Measurements from ENCODE around the gene HUNK. TPM values are rescaled to one million over a fixed set of nuclear protein-coding genes. Genes with fewer than 3 reads are reported as not detected.

HUNK gene
- total RNA-seq, 1 donor from 2014 or later = 12.2 TPM

DNA sequence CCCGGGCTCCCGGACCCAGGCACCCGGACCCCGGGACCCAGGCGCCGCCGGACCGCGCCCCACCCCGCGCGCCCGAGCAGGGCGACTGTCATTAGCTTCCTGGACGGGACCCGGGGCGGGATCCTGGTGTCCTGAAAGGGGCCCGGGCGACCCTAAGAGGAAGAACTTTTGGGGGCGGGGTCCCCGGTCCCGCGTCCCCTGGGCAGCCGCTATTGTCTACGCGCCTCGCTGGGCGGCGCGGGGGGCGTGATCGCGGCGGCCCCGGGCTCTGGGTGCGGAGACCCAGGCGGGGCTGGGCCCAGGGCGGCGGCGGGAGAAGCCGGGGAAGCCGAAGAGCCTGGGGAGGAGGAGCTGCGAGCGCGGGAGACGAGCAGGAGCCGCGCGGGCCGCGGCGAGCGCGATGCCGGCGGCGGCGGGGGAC, 465 bp downstream of the HUNK start:
- peaks cover 18% of the 10 kb centered on the region for H3K27me3 Mint-ChIP-seq (ENCODE audit: unreplicated experiment)
- peak; percentile 71 for DNase-seq
- H3K9me3 Mint-ChIP-seq (ENCODE audit: unreplicated experiment) = peaks cover 8% of the 10 kb centered on the region
- no peak overlapping the region for H3K27ac Mint-ChIP-seq (ENCODE audit: unreplicated experiment)
- no peaks in the 10 kb centered on the region for H3K36me3 Mint-ChIP-seq (ENCODE audit: unreplicated experiment)
- TF ChIP-seq, protein P1, sequence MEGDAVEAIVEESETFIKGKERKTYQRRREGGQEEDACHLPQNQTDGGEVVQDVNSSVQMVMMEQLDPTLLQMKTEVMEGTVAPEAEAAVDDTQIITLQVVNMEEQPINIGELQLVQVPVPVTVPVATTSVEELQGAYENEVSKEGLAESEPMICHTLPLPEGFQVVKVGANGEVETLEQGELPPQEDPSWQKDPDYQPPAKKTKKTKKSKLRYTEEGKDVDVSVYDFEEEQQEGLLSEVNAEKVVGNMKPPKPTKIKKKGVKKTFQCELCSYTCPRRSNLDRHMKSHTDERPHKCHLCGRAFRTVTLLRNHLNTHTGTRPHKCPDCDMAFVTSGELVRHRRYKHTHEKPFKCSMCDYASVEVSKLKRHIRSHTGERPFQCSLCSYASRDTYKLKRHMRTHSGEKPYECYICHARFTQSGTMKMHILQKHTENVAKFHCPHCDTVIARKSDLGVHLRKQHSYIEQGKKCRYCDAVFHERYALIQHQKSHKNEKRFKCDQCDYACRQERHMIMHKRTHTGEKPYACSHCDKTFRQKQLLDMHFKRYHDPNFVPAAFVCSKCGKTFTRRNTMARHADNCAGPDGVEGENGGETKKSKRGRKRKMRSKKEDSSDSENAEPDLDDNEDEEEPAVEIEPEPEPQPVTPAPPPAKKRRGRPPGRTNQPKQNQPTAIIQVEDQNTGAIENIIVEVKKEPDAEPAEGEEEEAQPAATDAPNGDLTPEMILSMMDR (IDR thresholded peaks at IDR 0.05; ENCODE audit: partially characterized antibody, unreplicated experiment) = no peak
- H3K4me1 Mint-ChIP-seq (ENCODE audit: low read depth, unreplicated experiment) = peaks cover 5% of the 10 kb centered on the region
- H3K4me3 Mint-ChIP-seq (ENCODE audit: unreplicated experiment) = no peak overlapping the region

DNA sequence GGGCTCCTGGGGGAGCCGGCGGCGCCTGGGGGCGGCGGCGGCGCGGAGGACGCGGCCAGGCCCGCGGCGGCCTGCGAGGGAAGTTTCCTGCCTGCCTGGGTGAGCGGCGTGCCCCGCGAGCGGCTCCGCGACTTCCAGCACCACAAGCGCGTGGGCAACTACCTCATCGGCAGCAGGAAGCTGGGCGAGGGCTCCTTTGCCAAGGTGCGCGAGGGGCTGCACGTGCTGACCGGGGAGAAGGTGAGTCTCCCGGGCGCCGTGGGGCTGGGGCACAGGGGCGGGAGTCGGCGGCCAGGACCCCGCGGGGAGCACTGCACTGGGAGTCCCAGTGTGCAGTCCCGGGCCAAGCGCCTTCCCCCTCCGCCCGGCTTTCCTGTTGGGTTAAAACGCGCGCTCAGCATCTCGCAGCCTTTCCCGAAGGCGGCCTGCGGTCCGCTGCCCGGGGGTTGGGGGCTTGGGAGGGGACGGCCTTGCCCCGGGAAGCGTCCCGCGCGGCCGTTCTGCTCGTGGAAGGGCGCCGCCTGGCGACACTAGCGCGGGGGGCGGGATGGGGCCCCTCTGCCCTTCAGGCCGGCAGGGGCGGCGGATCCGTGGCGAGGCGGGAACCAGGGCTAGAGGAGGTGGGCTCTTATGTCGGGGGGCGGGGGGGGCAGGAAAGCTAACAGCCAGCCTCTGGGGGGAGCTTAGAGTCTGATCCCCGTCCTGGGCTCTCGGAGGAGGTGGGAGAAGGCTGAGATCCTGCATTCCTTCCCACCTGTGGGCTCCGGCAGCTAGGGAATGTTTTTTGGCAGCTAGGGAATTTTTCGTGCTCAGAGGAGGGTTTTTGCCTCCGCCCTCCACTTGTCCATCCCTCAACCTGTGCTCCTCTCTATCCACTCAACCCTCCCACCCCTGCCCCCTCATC, 1.1 kb downstream of the HUNK start:
- peak overlapping the region; percentile 85 for H3K4me3 Mint-ChIP-seq (ENCODE audit: unreplicated experiment)
- TF ChIP-seq, protein P1 (IDR thresholded peaks at IDR 0.05; ENCODE audit: partially characterized antibody, unreplicated experiment) = peak; percentile 87
- H3K27ac Mint-ChIP-seq (ENCODE audit: unreplicated experiment) = no peak overlapping the region
- peaks cover 8% of the 10 kb centered on the region for H3K9me3 Mint-ChIP-seq (ENCODE audit: unreplicated experiment)
- H3K36me3 Mint-ChIP-seq (ENCODE audit: unreplicated experiment) = no peaks in the 10 kb centered on the region
- H3K27me3 Mint-ChIP-seq (ENCODE audit: unreplicated experiment) = peaks cover 18% of the 10 kb centered on the region
- DNase-seq = peak; percentile 83
- H3K4me1 Mint-ChIP-seq (ENCODE audit: low read depth, unreplicated experiment) = peaks cover 5% of the 10 kb centered on the region

DNA sequence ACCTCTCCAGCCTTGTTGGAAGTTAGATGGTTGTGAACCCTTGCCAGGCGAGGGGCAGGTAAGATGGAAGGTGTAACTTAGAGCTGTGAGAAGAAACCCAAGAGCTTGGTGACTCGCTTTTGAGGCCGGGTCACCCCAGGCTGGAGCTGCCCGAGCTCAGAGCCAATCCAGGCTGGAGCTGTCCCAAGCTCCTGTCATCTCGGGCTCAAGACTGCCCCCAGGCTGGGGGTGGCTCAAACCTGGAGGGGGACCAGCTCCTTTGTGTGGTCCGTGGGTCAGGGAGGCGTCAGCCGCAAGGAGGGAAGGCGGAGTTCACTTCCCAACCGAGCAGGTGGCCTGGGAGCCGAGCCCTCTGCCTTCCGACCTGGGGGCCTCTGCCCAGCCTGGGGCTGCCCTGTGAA, 2.0 kb downstream of the HUNK start:
- H3K4me3 Mint-ChIP-seq (ENCODE audit: unreplicated experiment) = peak overlapping the region; percentile 85
- TF ChIP-seq, protein P1 (IDR thresholded peaks at IDR 0.05; ENCODE audit: partially characterized antibody, unreplicated experiment) = no peak
- peaks cover 8% of the 10 kb centered on the region for H3K9me3 Mint-ChIP-seq (ENCODE audit: unreplicated experiment)
- no peaks in the 10 kb centered on the region for H3K36me3 Mint-ChIP-seq (ENCODE audit: unreplicated experiment)
- peaks cover 18% of the 10 kb centered on the region for H3K27me3 Mint-ChIP-seq (ENCODE audit: unreplicated experiment)
- peak; percentile 27 for DNase-seq
- H3K4me1 Mint-ChIP-seq (ENCODE audit: low read depth, unreplicated experiment) = peaks cover 8% of the 10 kb centered on the region
- no peak overlapping the region for H3K27ac Mint-ChIP-seq (ENCODE audit: unreplicated experiment)

DNA sequence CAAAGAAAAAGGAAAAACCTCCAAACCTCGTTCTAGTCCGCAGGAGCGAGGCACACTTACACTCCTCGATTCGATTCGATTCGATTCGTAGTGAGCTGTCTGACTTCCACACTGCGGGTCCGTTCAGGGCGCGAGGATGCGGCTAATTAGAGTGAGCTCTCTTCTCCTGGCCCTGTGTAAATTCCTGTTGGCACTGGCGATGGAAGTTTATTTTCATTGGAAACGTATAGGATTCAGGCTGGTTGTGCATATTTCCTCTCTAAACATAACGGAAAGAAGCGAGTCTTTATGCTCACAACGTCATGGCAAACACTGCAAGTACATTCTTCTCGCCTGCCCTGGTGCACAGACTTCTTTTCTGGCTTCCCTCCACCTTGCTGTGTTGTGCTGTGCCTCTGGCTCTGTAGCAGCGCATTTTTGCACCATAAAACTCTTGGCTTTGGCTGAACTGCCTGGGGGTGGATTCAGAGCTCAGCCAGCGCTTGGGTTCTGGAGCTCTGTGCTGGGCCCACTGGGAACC, 2.7 kb downstream of the HUNK start:
- TF ChIP-seq, protein P1 (IDR thresholded peaks at IDR 0.05; ENCODE audit: partially characterized antibody, unreplicated experiment) = no peak
- Mint-ChIP-seq H3K9me3 (ENCODE audit: unreplicated experiment) (peaks cover 12% of the 10 kb centered on the region), H3K36me3 (ENCODE audit: unreplicated experiment) (no peaks in the 10 kb centered on the region), H3K4me1 (ENCODE audit: low read depth, unreplicated experiment) (peaks cover 16% of the 10 kb centered on the region), H3K4me3 (ENCODE audit: unreplicated experiment) (peak overlapping the region; percentile 85), H3K27me3 (ENCODE audit: unreplicated experiment) (peaks cover 19% of the 10 kb centered on the region), H3K27ac (ENCODE audit: unreplicated experiment) (no peak overlapping the region)
- DNase-seq = no peak

DNA sequence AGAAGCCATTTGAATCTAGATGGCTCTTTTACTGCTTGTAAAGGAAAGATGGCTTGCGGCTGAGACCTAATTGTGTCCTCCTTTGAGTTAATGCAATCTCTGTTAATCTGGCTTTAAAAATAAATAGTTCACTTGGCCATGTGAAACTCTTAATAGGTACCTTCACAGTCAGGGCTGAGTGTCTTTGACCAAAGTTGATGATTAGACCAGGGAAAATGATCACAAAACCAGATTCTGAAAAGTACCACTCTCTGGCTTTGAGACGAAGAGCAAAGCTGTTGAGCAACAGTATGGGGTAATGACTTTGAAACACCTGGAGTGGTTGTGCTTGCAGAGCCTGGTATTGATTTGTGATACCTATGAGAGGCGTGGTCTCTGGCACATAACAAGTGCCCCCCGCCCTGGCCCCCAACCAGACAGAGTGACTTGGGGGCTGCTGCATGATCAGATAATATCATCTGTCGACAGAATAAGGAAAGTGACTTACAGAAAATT, 4.7 kb downstream of the HUNK start:
- Mint-ChIP-seq H3K9me3 (ENCODE audit: unreplicated experiment) (peaks cover 9% of the 10 kb centered on the region), H3K4me3 (ENCODE audit: unreplicated experiment) (no peak overlapping the region), H3K27ac (ENCODE audit: unreplicated experiment) (no peak overlapping the region), H3K4me1 (ENCODE audit: low read depth, unreplicated experiment) (peaks cover 14% of the 10 kb centered on the region), H3K36me3 (ENCODE audit: unreplicated experiment) (no peaks in the 10 kb centered on the region), H3K27me3 (ENCODE audit: unreplicated experiment) (peaks cover 10% of the 10 kb centered on the region)
- no peak for DNase-seq
- TF ChIP-seq, protein P1 (IDR thresholded peaks at IDR 0.05; ENCODE audit: partially characterized antibody, unreplicated experiment) = no peak
